ENCODE measurements around the gene CADM2. TPM values are rescaled to one million over a fixed set of nuclear protein-coding genes. Genes with fewer than 3 reads are reported as not detected.

The CADM2 gene
- total RNA-seq, 1 experiment from 2014 or later = 0.47 TPM

DNA sequence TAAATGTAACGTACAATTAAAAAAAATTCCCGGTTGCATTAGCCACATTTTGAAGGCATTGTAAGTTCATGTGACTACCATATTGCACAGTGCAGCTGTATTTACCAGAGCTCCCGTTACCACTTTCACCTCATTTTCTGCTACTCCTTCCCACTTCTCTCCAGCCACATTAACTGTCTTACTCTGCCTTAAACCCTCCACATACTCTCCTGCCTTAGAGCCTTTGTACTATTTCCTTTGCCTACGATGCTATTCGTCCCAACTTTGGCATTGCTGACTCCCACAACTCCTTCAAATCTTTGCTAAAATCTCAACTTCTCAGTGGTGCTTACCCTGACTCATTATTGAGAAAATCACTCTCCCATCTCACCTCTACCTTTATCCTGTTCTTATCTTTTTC lies 115.2 kb downstream of the CADM2 start:
- CTCF ChIA-PET = no interaction called here
- POLR2A ChIA-PET (ENCODE audit: unreplicated experiment) = no interaction called here
- Histone ChIP-seq H3K27ac (ENCODE audit: low read length) (no peak overlapping the region), H3K4me3 (ENCODE audit: low read length) (no peak overlapping the region), H3F3A (ENCODE audit: low read length, unreplicated experiment) (no peaks in the 10 kb centered on the region), H3K79me2 (ENCODE audit: low read length) (no peaks in the 10 kb centered on the region), H3K36me3 (ENCODE audit: low read depth, low read length) (no peaks in the 10 kb centered on the region), H3K9me3 (ENCODE audit: low read length) (no peaks in the 10 kb centered on the region), H4K20me1 (ENCODE audit: low read length) (no peaks in the 10 kb centered on the region), H3K4me2 (ENCODE audit: low read length) (no peak overlapping the region), H3K9me2 (replicated peaks; ENCODE audit: low read length) (no peaks in the 10 kb centered on the region), H3K27me3 (ENCODE audit: low read length) (no peaks in the 10 kb centered on the region), H2AFZ (ENCODE audit: low read length) (no peak overlapping the region), H3K9ac (ENCODE audit: low read length) (no peak overlapping the region), H3K4me1 (ENCODE audit: insufficient read depth, low read length) (no peaks in the 10 kb centered on the region)
- BruUV-seq (replicated peaks) = no TSS peak
- ATAC-seq (no peak), DNase-seq (no peak)
- intact Hi-C loops (cut with micrococcal nuclease) = no loop called here
- TF ChIP-seq, protein P1, sequence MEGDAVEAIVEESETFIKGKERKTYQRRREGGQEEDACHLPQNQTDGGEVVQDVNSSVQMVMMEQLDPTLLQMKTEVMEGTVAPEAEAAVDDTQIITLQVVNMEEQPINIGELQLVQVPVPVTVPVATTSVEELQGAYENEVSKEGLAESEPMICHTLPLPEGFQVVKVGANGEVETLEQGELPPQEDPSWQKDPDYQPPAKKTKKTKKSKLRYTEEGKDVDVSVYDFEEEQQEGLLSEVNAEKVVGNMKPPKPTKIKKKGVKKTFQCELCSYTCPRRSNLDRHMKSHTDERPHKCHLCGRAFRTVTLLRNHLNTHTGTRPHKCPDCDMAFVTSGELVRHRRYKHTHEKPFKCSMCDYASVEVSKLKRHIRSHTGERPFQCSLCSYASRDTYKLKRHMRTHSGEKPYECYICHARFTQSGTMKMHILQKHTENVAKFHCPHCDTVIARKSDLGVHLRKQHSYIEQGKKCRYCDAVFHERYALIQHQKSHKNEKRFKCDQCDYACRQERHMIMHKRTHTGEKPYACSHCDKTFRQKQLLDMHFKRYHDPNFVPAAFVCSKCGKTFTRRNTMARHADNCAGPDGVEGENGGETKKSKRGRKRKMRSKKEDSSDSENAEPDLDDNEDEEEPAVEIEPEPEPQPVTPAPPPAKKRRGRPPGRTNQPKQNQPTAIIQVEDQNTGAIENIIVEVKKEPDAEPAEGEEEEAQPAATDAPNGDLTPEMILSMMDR (conservative IDR thresholded peaks at IDR 0.05; ENCODE audit: low read depth, low read length) = no peak
- TF ChIP-seq EZH2 (IDR thresholded peaks at IDR 0.05; ENCODE audit: low read length, unreplicated experiment) (no peak), EZH2phosphoT487 (IDR thresholded peaks at IDR 0.05; ENCODE audit: borderline replicate concordance, low read length) (no peak)

DNA sequence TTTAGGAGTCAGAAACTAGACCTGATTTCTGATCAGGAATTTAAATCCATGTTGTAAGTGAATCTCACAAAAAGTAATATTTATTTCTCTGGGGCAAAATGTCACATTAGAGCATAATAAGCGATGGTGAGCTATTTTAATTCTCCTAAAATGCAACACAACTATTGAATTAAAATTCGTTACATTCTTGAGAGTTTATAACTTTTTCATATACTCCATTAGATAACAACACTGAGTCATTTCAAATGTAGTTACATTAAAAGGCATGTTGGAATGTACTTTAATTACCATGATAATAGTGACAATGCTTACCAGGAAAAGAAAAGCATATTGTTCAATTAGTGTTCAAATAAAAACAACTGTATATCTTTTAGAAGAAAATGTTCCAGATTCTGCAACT lies 116.9 kb downstream of the CADM2 start:
- H3K79me2 ChIP-seq (ENCODE audit: low read length) = no peaks in the 10 kb centered on the region
- no peaks in the 10 kb centered on the region for H3K27me3 ChIP-seq (ENCODE audit: low read length)
- no peak overlapping the region for H3K4me2 ChIP-seq (ENCODE audit: low read length)
- no peak overlapping the region for H3K4me3 ChIP-seq (ENCODE audit: low read length)
- DNase-seq (no peak), ATAC-seq (no peak)
- H3F3A ChIP-seq (ENCODE audit: low read length, unreplicated experiment) = no peaks in the 10 kb centered on the region
- H3K4me1 ChIP-seq (ENCODE audit: insufficient read depth, low read length) = no peaks in the 10 kb centered on the region
- TF ChIP-seq EZH2phosphoT487 (IDR thresholded peaks at IDR 0.05; ENCODE audit: borderline replicate concordance, low read length) = no peak
- TF ChIP-seq, protein P1 (conservative IDR thresholded peaks at IDR 0.05; ENCODE audit: low read depth, low read length) = no peak
- TF ChIP-seq EZH2 (IDR thresholded peaks at IDR 0.05; ENCODE audit: low read length, unreplicated experiment) = no peak
- H3K9ac ChIP-seq (ENCODE audit: low read length) = no peak overlapping the region
- CTCF ChIA-PET = no interaction called here
- BruUV-seq (replicated peaks) = no TSS peak
- H3K27ac ChIP-seq (ENCODE audit: low read length) = no peak overlapping the region
- H3K36me3 ChIP-seq (ENCODE audit: low read depth, low read length) = no peaks in the 10 kb centered on the region
- H3K9me2 ChIP-seq (replicated peaks; ENCODE audit: low read length) = no peaks in the 10 kb centered on the region
- POLR2A ChIA-PET (ENCODE audit: unreplicated experiment) = no interaction called here
- H4K20me1 ChIP-seq (ENCODE audit: low read length) = no peaks in the 10 kb centered on the region
- intact Hi-C loops (cut with micrococcal nuclease) = no loop called here
- H3K9me3 ChIP-seq (ENCODE audit: low read length) = no peaks in the 10 kb centered on the region
- H2AFZ ChIP-seq (ENCODE audit: low read length) = no peak overlapping the region

DNA sequence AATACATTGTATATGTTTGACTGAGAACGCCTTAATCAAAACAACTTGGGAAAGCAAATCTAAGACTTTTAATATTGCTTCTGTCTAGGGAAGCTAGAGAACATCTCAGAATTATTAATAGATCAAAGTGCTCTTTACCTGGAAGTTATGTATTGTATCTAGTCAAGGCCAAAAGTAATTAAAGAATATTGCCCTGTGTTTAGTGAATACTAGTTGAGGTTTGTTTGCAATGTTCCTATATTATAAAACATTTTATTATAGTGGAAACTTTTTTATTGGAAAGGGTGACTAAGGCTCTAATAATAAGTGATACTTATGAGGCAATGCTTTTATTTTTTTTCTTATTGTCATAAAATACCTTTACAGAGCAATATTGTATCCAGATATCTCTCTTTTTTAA lies 118.2 kb downstream of the CADM2 start:
- Histone ChIP-seq H3K4me2 (ENCODE audit: low read length) (no peak overlapping the region), H4K20me1 (ENCODE audit: low read length) (no peaks in the 10 kb centered on the region), H3K4me3 (ENCODE audit: low read length) (no peak overlapping the region), H3K4me1 (ENCODE audit: insufficient read depth, low read length) (no peaks in the 10 kb centered on the region), H3K27me3 (ENCODE audit: low read length) (no peaks in the 10 kb centered on the region), H3K9me3 (ENCODE audit: low read length) (no peaks in the 10 kb centered on the region), H3K9me2 (replicated peaks; ENCODE audit: low read length) (no peaks in the 10 kb centered on the region), H3K27ac (ENCODE audit: low read length) (no peak overlapping the region), H2AFZ (ENCODE audit: low read length) (no peak overlapping the region), H3K9ac (ENCODE audit: low read length) (no peak overlapping the region), H3K36me3 (ENCODE audit: low read depth, low read length) (no peaks in the 10 kb centered on the region), H3K79me2 (ENCODE audit: low read length) (no peaks in the 10 kb centered on the region), H3F3A (ENCODE audit: low read length, unreplicated experiment) (no peaks in the 10 kb centered on the region)
- ATAC-seq (peak; percentile 82), DNase-seq (no peak)
- POLR2A ChIA-PET (ENCODE audit: unreplicated experiment) = no interaction called here
- CTCF ChIA-PET = no interaction called here
- intact Hi-C loops (cut with micrococcal nuclease) = no loop called here
- BruUV-seq (replicated peaks) = no TSS peak
- no peak for TF ChIP-seq EZH2 (IDR thresholded peaks at IDR 0.05; ENCODE audit: low read length, unreplicated experiment)
- TF ChIP-seq EZH2phosphoT487 (IDR thresholded peaks at IDR 0.05; ENCODE audit: borderline replicate concordance, low read length) = no peak
- TF ChIP-seq, protein P1 (conservative IDR thresholded peaks at IDR 0.05; ENCODE audit: low read depth, low read length) = no peak
